IMR-90 (cell line): ENCODE data around the gene HRH3. TPM values are rescaled to one million over a fixed set of nuclear protein-coding genes. Genes with fewer than 3 reads are reported as not detected.

Source experiments
- ATAC-seq: fragments of 200-7000 bp; cut with Tn5 transposase; 2 replicates; pipeline ENCODE4 v1.9.1; 2020; ENCODE audit warnings: low read depth, mild to moderate bottlenecking, moderate library complexity
- BruUV-seq: library from RNA; stranded (reverse); fragments of 400-500 nt; replicated peaks from 2 replicates; lab custom pipeline; 2021; lab: Mats Ljungman, UMichigan
- CTCF ChIA-PET: fragments of 300-600 bp; formaldehyde crosslinking; extraction: SDS; loops from one replicate; lab custom pipeline; 2021; ENCODE audit warnings: antibody characterized with exemption; lab: Yijun Ruan, JAX
- POLR2A ChIA-PET: fragments of 300-600 bp; sonication (Branson Sonifier 250); formaldehyde crosslinking; loops from one replicate; lab custom pipeline; 2022; ENCODE audit warnings: antibody characterized with exemption; ENCODE audit not compliant: unreplicated experiment; lab: Charles Lee
- DNase-seq: peaks from one replicate; pipeline ENCODE4 v3.0.0; 2013
- H2AFZ ChIP-seq: replicated peaks from 2 replicates; pipeline ENCODE3; 2013; ENCODE audit warnings: low read length, mild to moderate bottlenecking; ENCODE audit not compliant: poor library complexity
- H2AK5ac ChIP-seq: 2 replicates; pipeline ENCODE4 v1.6.1; 2013; ENCODE audit warnings: low read depth, low read length, inconsistent platforms
- H2AK9ac ChIP-seq: replicated peaks from 2 replicates; pipeline ENCODE3; 2013; ENCODE audit warnings: mild to moderate bottlenecking, low read depth, low read length, moderate library complexity; ENCODE audit not compliant: poor library complexity
- H2BK120ac ChIP-seq: 2 replicates; pipeline ENCODE4 v1.6.1; 2013; ENCODE audit warnings: low read depth, low read length, inconsistent platforms
- H2BK15ac ChIP-seq: 3 replicates; pipeline ENCODE4 v1.6.1; 2013; ENCODE audit warnings: low read depth, low read length, inconsistent platforms
- H2BK20ac ChIP-seq: 2 replicates; pipeline ENCODE4 v1.6.1; 2013; ENCODE audit warnings: low read depth, mild to moderate bottlenecking, inconsistent platforms, low read length, moderate library complexity
- H2BK5ac ChIP-seq: 2 replicates; pipeline ENCODE4 v1.6.1; 2013; ENCODE audit warnings: mild to moderate bottlenecking, low read depth, low read length, inconsistent platforms; ENCODE audit not compliant: poor library complexity, severe bottlenecking
- H3K14ac ChIP-seq: replicated peaks from 2 replicates; pipeline ENCODE4 v1.6.1; 2013; ENCODE audit warnings: low read depth, low read length, inconsistent platforms
- H3K18ac ChIP-seq: 2 replicates; pipeline ENCODE4 v1.6.1; 2013; ENCODE audit warnings: low read depth, low read length, control low read depth
- H3K23ac ChIP-seq: 2 replicates; pipeline ENCODE4 v1.6.1; 2013; ENCODE audit warnings: low read depth, low read length, inconsistent platforms
- H3K27ac ChIP-seq: 2 replicates; pipeline ENCODE4 v1.5.1; 2013; ENCODE audit warnings: mild to moderate bottlenecking, control low read depth, low read length; ENCODE audit not compliant: insufficient read depth
- H3K27me3 ChIP-seq: 2 replicates; pipeline ENCODE4 v1.6.1; 2013; ENCODE audit warnings: low read length; ENCODE audit not compliant: control insufficient read depth, insufficient read depth
- H3K36me3 ChIP-seq: 2 replicates; pipeline ENCODE4 v1.6.1; 2013; ENCODE audit warnings: low read length, mixed read lengths; ENCODE audit not compliant: control insufficient read depth, insufficient read depth
- H3K4ac ChIP-seq: 2 replicates; pipeline ENCODE4 v1.6.1; 2013; ENCODE audit warnings: low read depth, low read length, inconsistent platforms
- H3K4me1 ChIP-seq: 2 replicates; pipeline ENCODE4 v1.6.1; 2013; ENCODE audit warnings: low read length, mixed read lengths; ENCODE audit not compliant: control insufficient read depth, insufficient read depth
- H3K4me2 ChIP-seq: 2 replicates; pipeline ENCODE4 v1.6.1; 2013; ENCODE audit warnings: low read depth, mild to moderate bottlenecking, control low read depth, low read length, moderate library complexity
- H3K4me3 ChIP-seq: 2 replicates; pipeline ENCODE4 v1.5.1; 2013; ENCODE audit warnings: low read depth, mild to moderate bottlenecking, control low read depth, low read length, moderate library complexity; ENCODE audit not compliant: insufficient read depth
- H3K56ac ChIP-seq: 2 replicates; pipeline ENCODE4 v1.6.1; 2013; ENCODE audit warnings: low read length, inconsistent platforms; ENCODE audit not compliant: insufficient read depth; ENCODE audit errors: extremely low read depth
- H3K79me1 ChIP-seq, 2 experiments: 2 replicates each; pipeline ENCODE4 v1.6.1; 2013; ENCODE audit warnings: low read length in 2 of 2, inconsistent platforms in 1 of 2, low read depth in 1 of 2
- H3K9ac ChIP-seq: 2 replicates; pipeline ENCODE4 v1.6.1; 2013; ENCODE audit warnings: low read depth, low read length, control low read depth
- H3K9me1 ChIP-seq: 2 replicates; pipeline ENCODE4 v1.6.1; 2013; ENCODE audit warnings: low read length, inconsistent platforms; ENCODE audit not compliant: insufficient read depth
- H3K9me3 ChIP-seq: 2 replicates; pipeline ENCODE4 v1.6.1; 2013; ENCODE audit warnings: low read length; ENCODE audit not compliant: control insufficient read depth, insufficient read depth
- H4K20me1 ChIP-seq: 2 replicates; pipeline ENCODE4 v1.6.1; 2013; ENCODE audit warnings: low read length, inconsistent platforms; ENCODE audit not compliant: insufficient read depth
- H4K5ac ChIP-seq: 2 replicates; pipeline ENCODE4 v1.6.1; 2013; ENCODE audit warnings: mild to moderate bottlenecking, low read depth, low read length, control low read depth
- H4K8ac ChIP-seq, 2 experiments: 2 replicates each; pipeline ENCODE4 v1.6.1; 2013; ENCODE audit warnings: low read depth in 2 of 2, low read length in 2 of 2, control low read depth in 1 of 2, inconsistent platforms in 1 of 2
- H4K91ac ChIP-seq: 2 replicates; pipeline ENCODE4 v1.6.1; 2013; ENCODE audit warnings: low read depth, low read length, inconsistent platforms; ENCODE audit not compliant: insufficient read depth
- BHLHE40 ChIP-seq: fragments of 150-350 bp; IDR thresholded peaks from 2 replicates; pipeline ENCODE4 v1.6.1; 2016; ENCODE audit warnings: mild to moderate bottlenecking, low read depth, low read length
- CEBPB ChIP-seq: IDR thresholded peaks from 2 replicates; pipeline ENCODE4 v1.6.1; 2012; ENCODE audit warnings: low read depth, low read length, improper control_type of control experiment
- CHD1 ChIP-seq: IDR thresholded peaks from 2 replicates; pipeline ENCODE4 v1.6.1; 2012; ENCODE audit warnings: low read depth, low read length, improper control_type of control experiment
- ELK1 ChIP-seq: fragments of 150-350 bp; IDR thresholded peaks from 2 replicates; pipeline ENCODE4 v1.6.1; 2016; ENCODE audit warnings: low read depth, mild to moderate bottlenecking, low read length, moderate library complexity, borderline replicate concordance
- NFE2L2 ChIP-seq: fragments of 150-350 bp; IDR thresholded peaks from 2 replicates; pipeline ENCODE4 v1.6.1; 2016; ENCODE audit warnings: low read depth, mild to moderate bottlenecking, low read length
- RAD21 ChIP-seq: IDR thresholded peaks from 2 replicates; pipeline ENCODE4 v1.6.1; 2012; ENCODE audit warnings: low read length, improper control_type of control experiment
- RCOR1 ChIP-seq: IDR thresholded peaks from 2 replicates; pipeline ENCODE4 v1.6.1; 2012; ENCODE audit warnings: mild to moderate bottlenecking, low read length, improper control_type of control experiment; ENCODE audit not compliant: insufficient replicate concordance
- RFX5 ChIP-seq: IDR thresholded peaks from 2 replicates; pipeline ENCODE4 v1.8.0; 2012; ENCODE audit warnings: low read depth, mild to moderate bottlenecking, low read length, moderate library complexity
- SMC3 ChIP-seq: fragments of 150-350 bp; IDR thresholded peaks from 2 replicates; pipeline ENCODE4 v1.6.1; 2016; ENCODE audit warnings: low read depth, mild to moderate bottlenecking, antibody characterized with exemption, low read length, moderate library complexity
- USF2 ChIP-seq: fragments of 150-350 bp; IDR thresholded peaks from 2 replicates; pipeline ENCODE4 v1.6.1; 2017; ENCODE audit warnings: mild to moderate bottlenecking, antibody characterized with exemption, low read length, low read depth
- WGBS, 2 experiments: methylation state at CpG; one replicate each; pipeline versions ENCODE4 v1.1.5 to v1.1.7; 2013; ENCODE audit warnings: missing lambda C conversion rate in 2 of 2; ENCODE audit not compliant: insufficient read length in 1 of 2; ENCODE audit errors: extremely low coverage in 2 of 2; 5-methylcytosine and 5-hydroxymethylcytosine counted together
- dilution Hi-C: fragments of 300-500 bp; cut with HindIII; formaldehyde crosslinking; loops from one replicate; pipeline ENCODE4 v1.14.3; 2018; ENCODE audit warnings: low sequenced_read_pairs; ENCODE audit not compliant: unreplicated experiment
- in situ Hi-C: fragments of 300-500 bp; cut with MboI; formaldehyde crosslinking; loops from 3 replicates; pipeline ENCODE4 v1.14.3; 2019; ENCODE audit warnings: low sequenced_read_pairs, inconsistent platforms, mixed read lengths
- intact Hi-C: fragments of 100-400 bp; cut with micrococcal nuclease; formaldehyde crosslinking; loops from 2 replicates; pipeline ENCODE4 v1.10.0; 2022
- polyA plus RNA-seq, 3 experiments: library from polyadenylated mRNA; depleted of rRNA; stranded (reverse); fragments of >200 nt; gene quantifications; 2 replicates each; pipeline ENCODE4 v1.2.3, GENCODE V29; 2012; ENCODE audit warnings: low replicate concordance in 1 of 3
- total RNA-seq: library from RNA; depleted of rRNA; stranded (reverse); fragments of >200 nt; gene quantifications from 2 replicates; pipeline ENCODE4 v1.2.3, GENCODE V29; 2012
- TF ChIP-seq, protein P1 (sequence below): conservative IDR thresholded peaks from 2 replicates; pipeline ENCODE4 v1.5.1; 2012; ENCODE audit warnings: mild to moderate bottlenecking, low read depth, low read length, improper control_type of control experiment

The HRH3 gene
- total and polyA plus RNA-seq, 2 of the 4 experiments (the other 2 are of a cell fraction): not detected

DNA sequence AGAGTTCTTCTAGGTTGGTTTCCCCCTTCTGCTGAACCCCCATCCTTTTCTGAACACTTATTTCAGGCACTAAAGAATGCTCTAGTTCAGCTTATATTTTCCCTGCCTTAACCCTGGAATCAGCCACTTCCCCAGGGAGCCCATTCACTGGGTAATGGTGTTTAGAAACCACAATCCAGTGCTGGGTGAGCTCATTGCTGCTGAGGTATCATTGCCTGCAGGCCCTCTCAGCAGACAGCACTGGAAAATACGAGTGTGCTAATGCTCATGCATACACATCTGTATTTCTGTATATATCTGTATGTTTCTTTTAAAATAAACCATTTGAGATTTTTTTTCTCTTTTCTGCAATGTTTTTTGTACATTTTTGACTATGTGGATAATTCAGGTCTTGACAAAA lies 45.3 kb upstream of the HRH3 start:
- no peak overlapping the region for H3K56ac ChIP-seq
- no peak overlapping the region for H2AK5ac ChIP-seq
- dilution Hi-C loops: no loop called here
- no peak overlapping the region for H2AFZ ChIP-seq
- H3K4me3 ChIP-seq: no peak overlapping the region
- H3K27me3 ChIP-seq: no peaks in the 10 kb centered on the region
- no peak for ATAC-seq
- no peak overlapping the region for H3K4me2 ChIP-seq
- no peaks in the 10 kb centered on the region for H3K9me1 ChIP-seq
- in situ Hi-C loops: no loop called here
- H3K4me1 ChIP-seq: no peaks in the 10 kb centered on the region
- H3K79me1 ChIP-seq: peaks cover 21 to 25% of the 10 kb centered on the region in 2 experiments
- H3K23ac ChIP-seq: no peak overlapping the region
- H2AK9ac ChIP-seq: no peak overlapping the region
- H3K36me3 ChIP-seq: peaks cover 49% of the 10 kb centered on the region
- no peak overlapping the region for H3K14ac ChIP-seq
- H3K4ac ChIP-seq: no peak overlapping the region
- H3K9ac ChIP-seq: no peak overlapping the region
- H3K9me3 ChIP-seq: peaks cover 2% of the 10 kb centered on the region
- CTCF ChIA-PET: no interaction called here
- H4K8ac ChIP-seq: no peak overlapping the region
- no CpG with 5 or more reads among the region's 1 CpG for WGBS, 2 experiments
- H3K18ac ChIP-seq: no peak overlapping the region
- H2BK15ac ChIP-seq: no peak overlapping the region
- no peak for DNase-seq
- H2BK120ac ChIP-seq: no peak overlapping the region
- H2BK5ac ChIP-seq: no peak overlapping the region
- no peak overlapping the region for H3K27ac ChIP-seq
- H4K91ac ChIP-seq: no peak overlapping the region
- H2BK20ac ChIP-seq: no peak overlapping the region
- POLR2A ChIA-PET: no interaction called here
- TF ChIP-seq BHLHE40 (no peak), ELK1 (no peak), RCOR1 (no peak), CEBPB (no peak), USF2 (no peak), SMC3 (no peak), NFE2L2 (no peak), CHD1 (no peak), RAD21 (no peak), RFX5 (no peak)
- TF ChIP-seq, protein P1, sequence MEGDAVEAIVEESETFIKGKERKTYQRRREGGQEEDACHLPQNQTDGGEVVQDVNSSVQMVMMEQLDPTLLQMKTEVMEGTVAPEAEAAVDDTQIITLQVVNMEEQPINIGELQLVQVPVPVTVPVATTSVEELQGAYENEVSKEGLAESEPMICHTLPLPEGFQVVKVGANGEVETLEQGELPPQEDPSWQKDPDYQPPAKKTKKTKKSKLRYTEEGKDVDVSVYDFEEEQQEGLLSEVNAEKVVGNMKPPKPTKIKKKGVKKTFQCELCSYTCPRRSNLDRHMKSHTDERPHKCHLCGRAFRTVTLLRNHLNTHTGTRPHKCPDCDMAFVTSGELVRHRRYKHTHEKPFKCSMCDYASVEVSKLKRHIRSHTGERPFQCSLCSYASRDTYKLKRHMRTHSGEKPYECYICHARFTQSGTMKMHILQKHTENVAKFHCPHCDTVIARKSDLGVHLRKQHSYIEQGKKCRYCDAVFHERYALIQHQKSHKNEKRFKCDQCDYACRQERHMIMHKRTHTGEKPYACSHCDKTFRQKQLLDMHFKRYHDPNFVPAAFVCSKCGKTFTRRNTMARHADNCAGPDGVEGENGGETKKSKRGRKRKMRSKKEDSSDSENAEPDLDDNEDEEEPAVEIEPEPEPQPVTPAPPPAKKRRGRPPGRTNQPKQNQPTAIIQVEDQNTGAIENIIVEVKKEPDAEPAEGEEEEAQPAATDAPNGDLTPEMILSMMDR: no peak
- no peak overlapping the region for H4K5ac ChIP-seq
- no TSS peak for BruUV-seq
- intact Hi-C loops: no loop called here
- peaks cover 11% of the 10 kb centered on the region for H4K20me1 ChIP-seq
